Ascending aorta (tissue), 2 donors: ENCODE data around the gene SLC9A9. TPM values are rescaled to one million over a fixed set of nuclear protein-coding genes. Genes with fewer than 3 reads are reported as not detected.

Experiments used
- DNase-seq, 2 donors: peaks; one replicate each; pipeline ENCODE4 v3.0.0-alpha.2; 2019; ENCODE audit warnings: low spot score in 2 of 2
- H3K27ac ChIP-seq, 2 donors: fragments of 200-600 bp; sonication (generic); one replicate each; pipeline ENCODE4 v1.5.1; 2016 to 2017; ENCODE audit warnings: mild to moderate bottlenecking in 1 of 2
- H3K27me3 ChIP-seq: fragments of 200-600 bp; sonication (generic); one replicate; pipeline ENCODE4 v1.5.1; 2017
- H3K36me3 ChIP-seq, 2 donors: fragments of 200-600 bp; sonication (generic); one replicate each; pipeline ENCODE4 v1.5.1; 2016
- H3K4me1 ChIP-seq, 2 donors: fragments of 200-600 bp; sonication (generic); one replicate each; pipeline ENCODE4 v1.5.1; 2016 to 2017; ENCODE audit warnings: mild to moderate bottlenecking in 1 of 2
- H3K4me3 ChIP-seq, 2 donors: fragments of 200-600 bp; sonication (generic); one replicate each; pipeline ENCODE4 v1.5.1; 2016 to 2017; ENCODE audit warnings: mild to moderate bottlenecking in 1 of 2
- H3K9me3 ChIP-seq, 2 donors: fragments of 200-600 bp; sonication (generic); one replicate each; pipeline ENCODE4 v1.5.1; 2016
- intact Hi-C: fragments of 100-400 bp; cut with DNase I; formaldehyde crosslinking; loops from one replicate; pipeline ENCODE4 v1.15.1; 2023
- total RNA-seq: library from RNA; depleted of rRNA; stranded (reverse); fragments of >200 nt; gene quantifications from one replicate; pipeline ENCODE4 v1.1.0, GENCODE V29; 2016
- TF ChIP-seq, protein P1 (sequence below), 3 experiments: fragments of 200-600 bp in 2 of 3; fragments of 450-650 bp in 1 of 3; sonication (generic) in 2 of 3; IDR thresholded peaks; one replicate each; pipeline ENCODE4 v1.5.1; 2016 to 2019; ENCODE audit warnings: antibody characterized with exemption in 3 of 3, mild to moderate bottlenecking in 1 of 3, moderate library complexity in 1 of 3

The SLC9A9 gene
- total RNA-seq, 1 donor from 2014 or later: 63.4 TPM

DNA sequence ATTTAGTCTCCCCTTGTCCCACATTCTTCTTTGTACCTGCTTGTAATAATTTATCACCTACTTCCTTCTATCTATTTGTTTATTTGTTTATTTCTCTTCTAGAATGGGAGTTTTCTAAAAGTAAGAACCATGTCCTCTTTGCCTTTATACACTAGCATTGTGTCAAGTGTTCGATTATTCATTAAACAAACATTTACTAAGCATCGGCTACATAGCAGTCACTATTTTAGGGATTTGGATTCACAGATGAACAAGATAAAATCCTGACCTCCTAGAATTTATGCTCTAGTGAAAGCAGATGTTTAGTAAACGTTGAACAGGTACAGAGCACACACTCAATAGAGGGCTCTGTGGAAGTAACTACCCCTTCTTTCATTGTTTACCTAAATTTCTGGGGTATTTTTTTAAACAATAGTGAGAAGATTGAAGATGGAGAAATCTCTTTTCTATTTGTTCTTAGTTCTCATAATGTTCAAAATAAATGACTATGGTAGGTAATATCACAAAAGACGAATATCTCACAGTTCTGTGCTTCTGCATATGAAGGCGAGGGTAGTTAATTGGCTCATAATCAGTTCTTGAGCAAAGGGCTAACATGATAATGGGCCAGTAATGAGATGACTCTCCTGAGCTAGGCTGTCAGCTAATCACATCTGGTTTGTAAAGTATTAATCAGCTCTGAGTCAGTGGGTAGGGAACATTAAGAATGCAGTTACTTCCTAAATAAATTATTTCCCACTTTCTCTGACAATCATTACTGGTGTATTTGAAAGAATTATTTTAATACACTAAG is 111.9 kb downstream of the SLC9A9 start:
- intact Hi-C loops: no loop called here
- H3K27ac ChIP-seq: no peak overlapping the region

DNA sequence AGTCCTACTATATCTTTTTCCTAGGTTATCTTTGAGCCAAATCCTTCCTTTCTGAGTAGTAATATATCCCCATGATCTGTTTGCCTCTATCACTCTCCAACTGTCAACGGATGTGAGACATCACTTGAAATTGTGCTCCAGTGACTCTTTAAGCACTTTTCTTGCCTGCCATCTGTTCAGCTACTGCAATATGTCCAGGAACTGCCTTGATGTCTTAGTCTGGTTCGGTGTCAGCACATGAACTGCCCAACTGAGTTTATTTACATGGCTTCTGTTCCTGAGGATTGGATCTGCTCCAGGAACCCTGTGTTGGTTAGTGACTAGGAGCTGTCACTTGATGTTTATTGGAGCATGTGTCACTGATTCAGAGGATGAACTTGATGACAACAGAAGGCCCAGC is 116.5 kb downstream of the SLC9A9 start:
- intact Hi-C loops: no loop called here
- Histone ChIP-seq H3K36me3 (no peaks in the 10 kb centered on the region), H3K4me1 (no peaks in the 10 kb centered on the region), H3K9me3 (no peaks in the 10 kb centered on the region), H3K4me3 (no peak overlapping the region), H3K27me3 (no peaks in the 10 kb centered on the region), H3K27ac (no peak overlapping the region)
- TF ChIP-seq, protein P1, sequence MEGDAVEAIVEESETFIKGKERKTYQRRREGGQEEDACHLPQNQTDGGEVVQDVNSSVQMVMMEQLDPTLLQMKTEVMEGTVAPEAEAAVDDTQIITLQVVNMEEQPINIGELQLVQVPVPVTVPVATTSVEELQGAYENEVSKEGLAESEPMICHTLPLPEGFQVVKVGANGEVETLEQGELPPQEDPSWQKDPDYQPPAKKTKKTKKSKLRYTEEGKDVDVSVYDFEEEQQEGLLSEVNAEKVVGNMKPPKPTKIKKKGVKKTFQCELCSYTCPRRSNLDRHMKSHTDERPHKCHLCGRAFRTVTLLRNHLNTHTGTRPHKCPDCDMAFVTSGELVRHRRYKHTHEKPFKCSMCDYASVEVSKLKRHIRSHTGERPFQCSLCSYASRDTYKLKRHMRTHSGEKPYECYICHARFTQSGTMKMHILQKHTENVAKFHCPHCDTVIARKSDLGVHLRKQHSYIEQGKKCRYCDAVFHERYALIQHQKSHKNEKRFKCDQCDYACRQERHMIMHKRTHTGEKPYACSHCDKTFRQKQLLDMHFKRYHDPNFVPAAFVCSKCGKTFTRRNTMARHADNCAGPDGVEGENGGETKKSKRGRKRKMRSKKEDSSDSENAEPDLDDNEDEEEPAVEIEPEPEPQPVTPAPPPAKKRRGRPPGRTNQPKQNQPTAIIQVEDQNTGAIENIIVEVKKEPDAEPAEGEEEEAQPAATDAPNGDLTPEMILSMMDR (IDR thresholded peaks at IDR 0.05): no peak
- DNase-seq: no peak

More for the DNA sequence above, 111.9 kb downstream of the SLC9A9 start:
- no peak overlapping the region for H3K4me3 ChIP-seq
- H3K27me3 ChIP-seq: no peaks in the 10 kb centered on the region
- peaks cover 0 to 11% of the 10 kb centered on the region in 2 donors for H3K9me3 ChIP-seq
- H3K36me3 ChIP-seq: no peaks in the 10 kb centered on the region
- TF ChIP-seq, protein P1 (IDR thresholded peaks at IDR 0.05): no peak
- no peaks in the 10 kb centered on the region for H3K4me1 ChIP-seq
- DNase-seq: no peak

DNA sequence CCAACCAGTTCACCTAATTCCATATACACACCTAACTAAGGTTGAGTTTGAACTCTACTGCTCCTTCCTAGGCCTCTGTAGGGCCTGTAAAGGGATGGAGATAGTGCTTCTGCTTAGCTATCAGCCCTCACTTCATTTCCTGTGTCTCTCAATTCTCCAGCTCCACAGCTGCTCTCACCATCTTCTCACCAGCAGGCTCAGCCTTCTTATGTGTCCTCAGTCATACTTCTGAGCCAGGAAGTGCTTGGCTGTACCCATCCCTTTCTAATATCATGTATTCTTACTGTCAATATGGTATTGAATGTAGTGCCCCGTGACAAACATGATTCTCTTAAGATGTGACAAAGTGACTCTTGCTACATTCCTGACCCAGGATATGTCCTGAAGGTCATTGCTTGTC is 116.9 kb downstream of the SLC9A9 start:
- no peaks in the 10 kb centered on the region for H3K27me3 ChIP-seq
- no peaks in the 10 kb centered on the region for H3K4me1 ChIP-seq
- intact Hi-C loops: no loop called here
- no peaks in the 10 kb centered on the region for H3K36me3 ChIP-seq
- H3K27ac ChIP-seq: no peak overlapping the region
- no peak for DNase-seq
- no peak overlapping the region for H3K4me3 ChIP-seq
- TF ChIP-seq, protein P1 (IDR thresholded peaks at IDR 0.05): no peak
- H3K9me3 ChIP-seq: no peaks in the 10 kb centered on the region

DNA sequence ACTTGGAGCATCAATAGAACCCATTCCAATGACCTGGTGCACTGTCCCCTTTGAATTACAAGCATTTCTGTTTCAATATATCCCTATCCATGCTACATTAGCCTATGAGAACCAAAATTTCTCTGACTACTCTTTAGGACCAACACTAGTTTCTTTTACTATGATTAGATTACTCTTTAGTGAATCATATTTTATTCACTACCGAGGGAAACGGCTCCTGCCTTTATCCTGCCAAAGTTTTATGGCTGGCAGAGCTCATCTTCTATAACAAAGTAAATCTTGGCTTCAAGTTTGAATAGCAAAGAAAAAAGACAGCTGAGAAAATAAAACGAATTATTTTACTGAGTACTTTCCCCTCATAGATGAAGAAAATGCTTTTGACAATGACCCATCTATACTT is 120.9 kb downstream of the SLC9A9 start:
- Histone ChIP-seq H3K36me3 (no peaks in the 10 kb centered on the region), H3K4me1 (no peaks in the 10 kb centered on the region), H3K27ac (no peak overlapping the region), H3K9me3 (no peaks in the 10 kb centered on the region), H3K4me3 (no peak overlapping the region), H3K27me3 (no peaks in the 10 kb centered on the region)
- DNase-seq: no peak
- intact Hi-C loops: no loop called here
- TF ChIP-seq, protein P1 (IDR thresholded peaks at IDR 0.05): no peak

DNA sequence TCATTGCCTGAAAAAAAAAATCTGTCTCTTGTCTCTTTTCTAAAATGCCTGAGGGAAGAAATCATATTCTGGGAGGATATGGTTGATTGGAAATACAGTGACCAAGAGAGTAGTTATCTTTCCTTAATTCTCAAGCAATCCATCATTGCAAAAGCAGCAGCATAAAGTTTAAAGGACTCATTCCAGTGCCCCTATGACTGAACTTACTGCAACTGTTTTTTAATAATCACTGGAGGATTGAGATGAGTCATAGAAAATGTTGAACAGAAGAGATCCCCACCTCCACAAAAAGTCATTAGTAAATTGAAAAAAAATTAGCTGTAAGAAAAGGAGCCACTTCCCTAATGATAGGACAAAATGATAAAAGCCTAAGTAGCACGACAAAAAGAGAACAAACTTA is 121.5 kb downstream of the SLC9A9 start:
- no peaks in the 10 kb centered on the region for H3K4me1 ChIP-seq
- TF ChIP-seq, protein P1 (IDR thresholded peaks at IDR 0.05): no peak
- H3K27ac ChIP-seq: no peak overlapping the region
- intact Hi-C loops: no loop called here
- H3K9me3 ChIP-seq: no peaks in the 10 kb centered on the region
- no peak for DNase-seq
- no peaks in the 10 kb centered on the region for H3K36me3 ChIP-seq
- H3K4me3 ChIP-seq: no peak overlapping the region
- H3K27me3 ChIP-seq: no peaks in the 10 kb centered on the region
